Measurements from ENCODE around the gene TTC5. TPM values are rescaled to one million over a fixed set of nuclear protein-coding genes. Genes with fewer than 3 reads are reported as not detected.
A peak's percentile ranks its signal among the peaks of the same experiment; 100 is the strongest.

The TTC5 gene
- total and polyA plus RNA-seq, 2 donors (not counting 3 experiments of a cell fraction or from before 2014, with no cell fraction given) = 10.9 to 22.9 TPM

DNA sequence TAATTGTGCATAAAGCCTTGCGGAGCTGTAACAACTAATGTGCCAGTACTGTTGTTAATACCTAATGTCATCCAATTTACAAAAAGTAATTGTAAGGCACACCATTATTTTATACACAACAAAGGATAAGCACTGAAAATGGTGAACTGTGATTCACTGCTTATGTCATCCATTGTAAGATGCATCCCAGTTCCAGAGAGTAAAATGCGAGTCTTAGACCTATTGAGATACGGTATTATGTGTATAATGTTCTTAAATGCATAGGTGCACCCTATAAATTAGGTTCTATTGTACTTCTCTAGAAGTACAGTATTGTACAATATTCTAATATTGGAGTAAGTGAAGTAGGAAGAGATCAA lies 38.1 kb upstream of the TTC5 start:
- Histone ChIP-seq H3K27ac (ENCODE audit: insufficient read depth, low read depth, low read length) (peak overlapping the region; percentile 85), H3K4me2 (ENCODE audit: insufficient read depth, low read length) (peak overlapping the region; percentile 93), H3K27me3 (ENCODE audit: control insufficient read depth in 2 of 2, insufficient read depth in 2 of 2, low read length in 2 of 2) (no peaks in the 10 kb centered on the region), H3K9me3 (replicated peaks; ENCODE audit: control insufficient read depth, insufficient read depth, low read length) (no peaks in the 10 kb centered on the region), H3K79me2 (ENCODE audit: control insufficient read depth, insufficient read depth, low read length) (peaks cover 14% of the 10 kb centered on the region), H2AFZ (ENCODE audit: low read depth, low read length) (peak overlapping the region; percentile 60), H3K36me3 (ENCODE audit: control insufficient read depth in 2 of 2, extremely low read depth in 1 of 2, insufficient read depth in 2 of 2, low read length in 2 of 2) (peaks cover 0 to 3% of the 10 kb centered on the region in 2 experiments), H4K20me1 (replicated peaks; ENCODE audit: control insufficient read depth, extremely low read depth, insufficient read depth, low read length) (no peaks in the 10 kb centered on the region), H3K9ac (replicated peaks; ENCODE audit: extremely low read depth, insufficient read depth, low read length) (peak overlapping the region; percentile 98), H3K4me3 (replicated peaks in 1 of 3; ENCODE audit: insufficient read depth in 1 of 3, low read depth in 1 of 3, low read length in 3 of 3) (peak overlapping the region; percentile 73 to 95 (median 78)), H3K4me1 (ENCODE audit: control insufficient read depth, extremely low read depth, insufficient read depth, low read length) (peaks cover 11% of the 10 kb centered on the region), H3K9me1 (replicated peaks; ENCODE audit: control insufficient read depth, extremely low read depth, insufficient read depth, low read length) (no peaks in the 10 kb centered on the region)
- ChIA-PET POLR2A (interaction anchor here (0.8 to 3.0 kb wide), 14 partner anchors 9 to 338 kb away, joined by 3 to 37 read pairs (median 9); partner anchors contain the start of genes APEX1, CCNB1IP1, OSGEP and PIP4P1), CTCF (interaction anchor here (0.8 to 6.4 kb wide), 11 partner anchors 11 to 627 kb away, joined by 3 to 73 read pairs (median 4); partner anchors contain the start of genes APEX1, CCNB1IP1 and OSGEP)
- FAIRE-seq (peak; percentile 50), DNase-seq (ENCODE audit: low read depth, low spot score) (no peak)
- dilution Hi-C loops (cut with MboI; ENCODE audit: extremely low pct_ligation_motif_present, low sequenced_read_pairs) = no loop called here
- BruUV-seq (replicated peaks) = TSS peak; percentile 74
- TF ChIP-seq POLR2A (IDR thresholded peaks at IDR 0.05; ENCODE audit: low read depth, low read length) = no peak
- peak; percentile 20 for TF ChIP-seq FOS (IDR thresholded peaks at IDR 0.05; ENCODE audit: borderline replicate concordance, insufficient read depth, low read length)
- intact Hi-C loops (cut with micrococcal nuclease) = no loop called here

DNA sequence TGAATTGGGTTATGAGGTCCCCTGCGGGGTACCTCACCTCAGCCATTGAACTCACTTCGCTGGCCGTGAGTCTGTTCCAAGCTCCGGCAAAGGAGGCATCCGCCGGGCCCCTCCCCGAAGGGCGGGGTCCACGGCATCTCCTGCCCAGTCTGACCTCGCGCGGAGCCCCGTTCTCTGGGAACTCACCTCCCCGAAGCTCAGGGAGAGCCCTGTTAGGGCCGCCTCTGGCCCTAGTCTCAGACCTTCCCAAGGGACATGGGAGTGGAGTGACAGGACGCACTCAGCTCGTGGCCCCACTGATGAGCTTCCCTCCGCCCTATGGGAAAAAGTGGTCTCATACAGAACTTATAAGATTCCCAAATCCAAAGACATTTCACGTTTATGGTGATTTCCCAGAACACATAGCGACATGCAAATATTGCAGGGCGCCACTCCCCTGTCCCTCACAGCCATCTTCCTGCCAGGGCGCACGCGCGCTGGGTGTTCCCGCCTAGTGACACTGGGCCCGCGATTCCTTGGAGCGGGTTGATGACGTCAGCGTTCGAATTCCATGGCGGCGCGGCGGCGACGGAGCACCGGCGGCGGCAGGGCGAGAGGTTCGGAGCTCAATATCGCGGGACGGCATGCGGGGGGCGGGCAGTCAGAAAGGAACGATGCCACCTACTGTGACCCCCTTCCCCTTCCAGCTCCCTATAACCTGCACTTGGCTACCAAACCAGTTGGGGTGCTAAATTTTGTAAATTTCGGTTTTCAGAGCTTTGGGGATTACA lies 37.5 kb upstream of the TTC5 start, which contains the start of gene PARP2:
PARP2 (plus strand) TSS at position 544 of the 770 bp plus-strand sequence; CDS start at position 551, 7 bp downstream.
- BruUV-seq (replicated peaks) = TSS peak; percentile 100

More for the DNA sequence above, 37.5 kb upstream of the TTC5 start, which contains the start of gene PARP2:
- FAIRE-seq = peak; percentile 98
- CTCF ChIA-PET = interaction anchor here (0.5 to 6.4 kb wide), 16 partner anchors 9 to 628 kb away, joined by 3 to 73 read pairs (median 4); partner anchors contain the start of genes APEX1, CCNB1IP1, OSGEP and PIP4P1
- H3K27me3 ChIP-seq (ENCODE audit: control insufficient read depth in 2 of 2, insufficient read depth in 2 of 2, low read length in 2 of 2) = no peaks in the 10 kb centered on the region
- H3K9me1 ChIP-seq (replicated peaks; ENCODE audit: control insufficient read depth, extremely low read depth, insufficient read depth, low read length) = no peaks in the 10 kb centered on the region
- peaks cover 11% of the 10 kb centered on the region for H3K4me1 ChIP-seq (ENCODE audit: control insufficient read depth, extremely low read depth, insufficient read depth, low read length)
- peak within 1 kb of the TSS; percentile 85 for H3K27ac ChIP-seq (ENCODE audit: insufficient read depth, low read depth, low read length)
- peaks cover 0 to 3% of the 10 kb centered on the region in 2 experiments for H3K36me3 ChIP-seq (ENCODE audit: control insufficient read depth in 2 of 2, extremely low read depth in 1 of 2, insufficient read depth in 2 of 2, low read length in 2 of 2)
- intact Hi-C loops (cut with micrococcal nuclease) = no loop called here
- peak; percentile 100 for DNase-seq (ENCODE audit: low read depth, low spot score)
- POLR2A ChIA-PET = interaction anchor here (0.6 to 3.0 kb wide), 26 partner anchors 9 to 1200 kb away, joined by 3 to 37 read pairs (median 7); partner anchors contain the start of genes APEX1, CCNB1IP1, OSGEP and PIP4P1
- H3K79me2 ChIP-seq (ENCODE audit: control insufficient read depth, insufficient read depth, low read length) = peaks cover 14% of the 10 kb centered on the region
- dilution Hi-C loops (cut with MboI; ENCODE audit: extremely low pct_ligation_motif_present, low sequenced_read_pairs) = no loop called here
- H3K4me2 ChIP-seq (ENCODE audit: insufficient read depth, low read length) = peak within 1 kb of the TSS; percentile 94
- peak within 1 kb of the TSS; percentile 78 to 95 (median 78) for H3K4me3 ChIP-seq (replicated peaks in 1 of 3; ENCODE audit: insufficient read depth in 1 of 3, low read depth in 1 of 3, low read length in 3 of 3)
- no peaks in the 10 kb centered on the region for H4K20me1 ChIP-seq (replicated peaks; ENCODE audit: control insufficient read depth, extremely low read depth, insufficient read depth, low read length)
- TF ChIP-seq MYC (IDR thresholded peaks at IDR 0.05; ENCODE audit: low read depth, low read length) = no peak
- TF ChIP-seq JUN (IDR thresholded peaks at IDR 0.05; ENCODE audit: borderline replicate concordance, insufficient read depth, insufficient read length, low read depth) = peak; percentile 75
- no peak for TF ChIP-seq FOS (IDR thresholded peaks at IDR 0.05; ENCODE audit: borderline replicate concordance, insufficient read depth, low read length)
- no peak for TF ChIP-seq GATA2 (IDR thresholded peaks at IDR 0.05; ENCODE audit: insufficient read depth, insufficient read length, low read depth, low read length)
- no peak for TF ChIP-seq EZH2 (IDR thresholded peaks at IDR 0.05; ENCODE audit: borderline replicate concordance, low read depth, low read length, severe bottlenecking)
- peak; percentile 100 for TF ChIP-seq POLR2A (IDR thresholded peaks at IDR 0.05; ENCODE audit: low read depth, low read length)
- TF ChIP-seq CTCF (IDR thresholded peaks at IDR 0.05; ENCODE audit: extremely low read depth in 1 of 2, insufficient read depth in 1 of 2, low read depth in 1 of 2, low read length in 2 of 2) = no peak
- peak; percentile 100 for TF ChIP-seq POLR2AphosphoS5 (IDR thresholded peaks at IDR 0.05; ENCODE audit: insufficient read depth, low read depth, low read length)
- TF ChIP-seq, protein P1, sequence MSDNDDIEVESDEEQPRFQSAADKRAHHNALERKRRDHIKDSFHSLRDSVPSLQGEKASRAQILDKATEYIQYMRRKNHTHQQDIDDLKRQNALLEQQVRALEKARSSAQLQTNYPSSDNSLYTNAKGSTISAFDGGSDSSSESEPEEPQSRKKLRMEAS (IDR thresholded peaks at IDR 0.05; ENCODE audit: insufficient read depth, insufficient read length) = no peak
- H2AFZ ChIP-seq (ENCODE audit: low read depth, low read length) = peak within 1 kb of the TSS; percentile 78
- peak within 1 kb of the TSS; percentile 98 for H3K9ac ChIP-seq (replicated peaks; ENCODE audit: extremely low read depth, insufficient read depth, low read length)
- H3K9me3 ChIP-seq (replicated peaks; ENCODE audit: control insufficient read depth, insufficient read depth, low read length) = no peaks in the 10 kb centered on the region

Measured in endothelial cell of umbilical vein (primary cell).